DOHH2 (cell line): ENCODE results near the gene CD52.

Experiments
- H3F3A ChIP-seq: fragments of 200-600 bp; sonication (generic), shearing (Covaris generic); 2 replicates; pipeline ENCODE4 v1.6.0; 2016; ENCODE audit warnings: antibody characterized with exemption, mild to moderate bottlenecking; ENCODE audit not compliant: control insufficient read depth, insufficient read depth
- H3K27ac ChIP-seq: fragments of 200-600 bp; sonication (generic); 2 replicates; pipeline ENCODE4 v1.5.1; 2014; ENCODE audit warnings: low read depth, mild to moderate bottlenecking, low read length, moderate library complexity
- H3K27me3 ChIP-seq: fragments of 200-600 bp; sonication (generic); 2 replicates; pipeline ENCODE4 v1.6.1; 2014; ENCODE audit warnings: mild to moderate bottlenecking, low read length, mixed read lengths; ENCODE audit not compliant: control insufficient read depth
- H3K36me3 ChIP-seq: fragments of 200-600 bp; sonication (generic); 2 replicates; pipeline ENCODE4 v1.6.1; 2014; ENCODE audit warnings: mild to moderate bottlenecking, low read length, moderate library complexity, mixed read lengths; ENCODE audit not compliant: control insufficient read depth
- H3K4me1 ChIP-seq: fragments of 200-600 bp; sonication (generic); 2 replicates; pipeline ENCODE4 v1.6.1; 2014; ENCODE audit warnings: mild to moderate bottlenecking, low read length, mixed read lengths; ENCODE audit not compliant: control insufficient read depth
- H3K4me2 ChIP-seq: fragments of 200-600 bp; sonication (generic); 2 replicates; pipeline ENCODE4 v1.6.0; 2014; ENCODE audit warnings: mild to moderate bottlenecking, low read length, moderate library complexity
- H3K4me3 ChIP-seq: fragments of 200-600 bp; sonication (generic); 2 replicates; pipeline ENCODE4 v1.5.1; 2014; ENCODE audit warnings: mild to moderate bottlenecking, low read length, mixed read lengths
- H3K79me2 ChIP-seq: fragments of 200-600 bp; sonication (generic); 2 replicates; pipeline ENCODE4 v1.6.1; 2014; ENCODE audit warnings: mild to moderate bottlenecking, low read length, mixed read lengths; ENCODE audit not compliant: control insufficient read depth
- H3K9me2 ChIP-seq: fragments of 200-600 bp; sonication (generic); replicated peaks from 2 replicates; pipeline ENCODE4 v1.6.1; 2014; ENCODE audit warnings: mild to moderate bottlenecking, low read length, mixed read lengths; ENCODE audit not compliant: control insufficient read depth
- H3K9me3 ChIP-seq: fragments of 200-600 bp; sonication (generic); 2 replicates; pipeline ENCODE4 v1.6.1; 2014; ENCODE audit warnings: antibody characterized with exemption, low read length, mixed read lengths; ENCODE audit not compliant: control insufficient read depth, insufficient read depth
- H4K20me1 ChIP-seq: fragments of 200-600 bp; sonication (generic); 2 replicates; pipeline ENCODE4 v1.6.0; 2014; ENCODE audit warnings: low read depth, mild to moderate bottlenecking, antibody characterized with exemption, low read length, moderate library complexity; ENCODE audit not compliant: control insufficient read depth, insufficient read depth
- CTCF ChIP-seq: fragments of 200-600 bp; sonication (generic); IDR thresholded peaks from one replicate; pipeline ENCODE4 v1.5.1; 2014; ENCODE audit warnings: antibody characterized with exemption, mild to moderate bottlenecking, low read depth, low read length; ENCODE audit not compliant: poor library complexity, severe bottlenecking
- EZH2phosphoT487 ChIP-seq: fragments of 200-600 bp; sonication (generic); IDR thresholded peaks from 2 replicates; pipeline ENCODE4 v1.6.1; 2017; ENCODE audit warnings: borderline replicate concordance, mild to moderate bottlenecking, antibody characterized with exemption, low read length, moderate library complexity, mixed read lengths

CD52 gene

DNA sequence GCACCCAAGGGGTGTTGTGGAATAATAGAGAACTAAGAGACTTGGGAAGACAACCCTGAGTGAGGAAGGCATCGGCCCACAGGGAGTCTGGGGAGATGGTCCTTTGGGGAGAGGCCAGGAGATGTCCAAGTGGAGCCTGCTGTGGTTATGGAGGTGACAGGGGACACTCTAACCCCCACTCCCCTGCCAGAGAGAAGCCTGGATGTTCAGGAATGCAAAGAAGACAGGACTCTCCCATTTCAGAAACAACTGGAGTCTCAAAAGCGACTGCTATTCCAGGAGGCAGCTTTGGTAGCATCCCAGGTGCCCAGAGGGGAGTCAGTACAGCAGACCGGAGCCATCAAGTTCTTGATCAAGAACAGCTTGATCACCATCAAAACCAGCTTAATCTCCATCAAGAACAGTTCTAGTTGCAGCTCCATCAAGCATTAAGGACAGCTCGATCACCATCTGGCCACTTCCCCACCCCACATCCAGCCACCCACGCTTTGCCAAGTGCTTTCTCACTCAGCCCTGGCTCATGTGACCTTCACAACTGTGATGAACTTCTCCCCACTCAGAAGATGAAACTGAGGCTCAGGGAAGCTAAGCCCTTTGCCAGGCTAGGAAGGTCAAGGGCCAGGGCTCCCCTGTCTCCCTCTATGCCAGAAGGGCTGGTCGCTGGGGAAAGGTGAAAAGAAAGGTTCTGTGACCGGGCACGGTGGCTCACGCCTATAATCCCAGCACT is 743 bp downstream of the CD52 start:
- H3K27me3 ChIP-seq: no peaks in the 10 kb centered on the region
- no peak for TF ChIP-seq CTCF
- TF ChIP-seq EZH2phosphoT487: no peak
- H3K9me3 ChIP-seq: no peaks in the 10 kb centered on the region
- H4K20me1 ChIP-seq: no peaks in the 10 kb centered on the region
- H3K4me1 ChIP-seq: peaks cover 95% of the 10 kb centered on the region
- peak overlapping the region; percentile 80 for H3K4me2 ChIP-seq
- H3F3A ChIP-seq: peaks cover 28% of the 10 kb centered on the region
- H3K4me3 ChIP-seq: peak overlapping the region; percentile 81
- H3K27ac ChIP-seq: peak overlapping the region; percentile 90
- peaks cover 32% of the 10 kb centered on the region for H3K36me3 ChIP-seq
- no peaks in the 10 kb centered on the region for H3K9me2 ChIP-seq
- H3K79me2 ChIP-seq: peaks cover 31% of the 10 kb centered on the region

- Histone ChIP-seq H3K27me3 (no peaks in the 10 kb centered on the region), H3K36me3 (peaks cover 32% of the 10 kb centered on the region), H4K20me1 (no peaks in the 10 kb centered on the region), H3F3A (peaks cover 28% of the 10 kb centered on the region), H3K9me3 (no peaks in the 10 kb centered on the region), H3K4me1 (peaks cover 72% of the 10 kb centered on the region), H3K4me2 (peak overlapping the region; percentile 80), H3K9me2 (no peaks in the 10 kb centered on the region), H3K27ac (peak overlapping the region; percentile 90), H3K79me2 (peaks cover 31% of the 10 kb centered on the region), H3K4me3 (peak overlapping the region; percentile 18)
- TF ChIP-seq CTCF (no peak), EZH2phosphoT487 (no peak)
Observed at GRCh38 chr1:26320896-26321295, 3.1 kb downstream of the CD52 start.

- H3K79me2 ChIP-seq: peaks cover 28% of the 10 kb centered on the region
Observed at GRCh38 chr1:26321315-26322041, 3.7 kb downstream of the CD52 start.

More at GRCh38 chr1:26321315-26322041, 3.7 kb downstream of the CD52 start:
- Histone ChIP-seq H3F3A (peaks cover 22% of the 10 kb centered on the region), H3K9me2 (no peaks in the 10 kb centered on the region), H3K27ac (peak overlapping the region; percentile 90), H3K9me3 (no peaks in the 10 kb centered on the region), H3K27me3 (no peaks in the 10 kb centered on the region), H3K4me3 (peak overlapping the region; percentile 18), H3K36me3 (peaks cover 32% of the 10 kb centered on the region), H3K4me2 (peak overlapping the region; percentile 80), H3K4me1 (peaks cover 67% of the 10 kb centered on the region), H4K20me1 (no peaks in the 10 kb centered on the region)
- TF ChIP-seq CTCF (peak; percentile 88), EZH2phosphoT487 (no peak)
